ENCODE data around the gene MARVELD2. TPM values are rescaled to one million over a fixed set of nuclear protein-coding genes. Genes with fewer than 3 reads are reported as not detected.

Gene MARVELD2
- total and polyA plus RNA-seq, 2 of the 13 experiments (the other 11 are each of a cell fraction or from before 2014, with no cell fraction given) = 11.1 to 15.4 TPM

DNA sequence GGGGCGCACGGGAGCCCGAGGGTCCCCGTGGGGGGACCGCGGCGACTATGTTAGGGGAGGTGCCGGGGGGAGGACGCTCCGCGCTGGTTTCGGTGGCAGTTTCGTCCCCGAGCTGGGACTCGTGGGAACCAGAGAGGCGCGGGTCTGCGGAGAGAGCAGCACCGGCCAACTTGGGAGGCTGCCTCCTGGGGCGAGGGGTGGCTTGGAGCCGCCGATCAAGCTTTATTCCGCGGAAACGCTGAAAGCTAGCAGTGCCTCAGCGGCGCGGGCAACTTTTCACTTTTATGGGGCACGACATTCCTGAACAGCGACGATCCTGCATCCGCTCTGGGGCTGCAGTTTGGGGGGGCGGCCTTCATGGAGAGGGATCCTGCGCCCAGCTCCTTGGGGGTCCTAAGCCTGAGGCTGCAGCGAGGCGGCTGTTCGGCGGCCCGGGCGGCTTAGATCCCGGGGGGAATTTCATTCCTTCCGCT lies 78.0 kb downstream of the MARVELD2 start (continued):
- peak; percentile 5 for TF ChIP-seq HNRNPK (IDR thresholded peaks at IDR 0.05; ENCODE audit: low read depth, low read length, poor library complexity, severe bottlenecking)
- TF ChIP-seq, protein P1, sequence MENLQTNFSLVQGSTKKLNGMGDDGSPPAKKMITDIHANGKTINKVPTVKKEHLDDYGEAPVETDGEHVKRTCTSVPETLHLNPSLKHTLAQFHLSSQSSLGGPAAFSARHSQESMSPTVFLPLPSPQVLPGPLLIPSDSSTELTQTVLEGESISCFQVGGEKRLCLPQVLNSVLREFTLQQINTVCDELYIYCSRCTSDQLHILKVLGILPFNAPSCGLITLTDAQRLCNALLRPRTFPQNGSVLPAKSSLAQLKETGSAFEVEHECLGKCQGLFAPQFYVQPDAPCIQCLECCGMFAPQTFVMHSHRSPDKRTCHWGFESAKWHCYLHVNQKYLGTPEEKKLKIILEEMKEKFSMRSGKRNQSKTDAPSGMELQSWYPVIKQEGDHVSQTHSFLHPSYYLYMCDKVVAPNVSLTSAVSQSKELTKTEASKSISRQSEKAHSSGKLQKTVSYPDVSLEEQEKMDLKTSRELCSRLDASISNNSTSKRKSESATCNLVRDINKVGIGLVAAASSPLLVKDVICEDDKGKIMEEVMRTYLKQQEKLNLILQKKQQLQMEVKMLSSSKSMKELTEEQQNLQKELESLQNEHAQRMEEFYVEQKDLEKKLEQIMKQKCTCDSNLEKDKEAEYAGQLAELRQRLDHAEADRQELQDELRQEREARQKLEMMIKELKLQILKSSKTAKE (CRISPR knock-in tag; IDR thresholded peaks at IDR 0.05; ENCODE audit: borderline replicate concordance) = no peak; the same call in 1 of the 2 replicates
- TF ChIP-seq SIN3B (IDR thresholded peaks at IDR 0.05; ENCODE audit: low read length) = no peak
- peak; percentile 29; the same call in 1 of the 2 replicates for TF ChIP-seq ZBTB38 (CRISPR knock-in tag; IDR thresholded peaks at IDR 0.05)
- TF ChIP-seq, protein P2, sequence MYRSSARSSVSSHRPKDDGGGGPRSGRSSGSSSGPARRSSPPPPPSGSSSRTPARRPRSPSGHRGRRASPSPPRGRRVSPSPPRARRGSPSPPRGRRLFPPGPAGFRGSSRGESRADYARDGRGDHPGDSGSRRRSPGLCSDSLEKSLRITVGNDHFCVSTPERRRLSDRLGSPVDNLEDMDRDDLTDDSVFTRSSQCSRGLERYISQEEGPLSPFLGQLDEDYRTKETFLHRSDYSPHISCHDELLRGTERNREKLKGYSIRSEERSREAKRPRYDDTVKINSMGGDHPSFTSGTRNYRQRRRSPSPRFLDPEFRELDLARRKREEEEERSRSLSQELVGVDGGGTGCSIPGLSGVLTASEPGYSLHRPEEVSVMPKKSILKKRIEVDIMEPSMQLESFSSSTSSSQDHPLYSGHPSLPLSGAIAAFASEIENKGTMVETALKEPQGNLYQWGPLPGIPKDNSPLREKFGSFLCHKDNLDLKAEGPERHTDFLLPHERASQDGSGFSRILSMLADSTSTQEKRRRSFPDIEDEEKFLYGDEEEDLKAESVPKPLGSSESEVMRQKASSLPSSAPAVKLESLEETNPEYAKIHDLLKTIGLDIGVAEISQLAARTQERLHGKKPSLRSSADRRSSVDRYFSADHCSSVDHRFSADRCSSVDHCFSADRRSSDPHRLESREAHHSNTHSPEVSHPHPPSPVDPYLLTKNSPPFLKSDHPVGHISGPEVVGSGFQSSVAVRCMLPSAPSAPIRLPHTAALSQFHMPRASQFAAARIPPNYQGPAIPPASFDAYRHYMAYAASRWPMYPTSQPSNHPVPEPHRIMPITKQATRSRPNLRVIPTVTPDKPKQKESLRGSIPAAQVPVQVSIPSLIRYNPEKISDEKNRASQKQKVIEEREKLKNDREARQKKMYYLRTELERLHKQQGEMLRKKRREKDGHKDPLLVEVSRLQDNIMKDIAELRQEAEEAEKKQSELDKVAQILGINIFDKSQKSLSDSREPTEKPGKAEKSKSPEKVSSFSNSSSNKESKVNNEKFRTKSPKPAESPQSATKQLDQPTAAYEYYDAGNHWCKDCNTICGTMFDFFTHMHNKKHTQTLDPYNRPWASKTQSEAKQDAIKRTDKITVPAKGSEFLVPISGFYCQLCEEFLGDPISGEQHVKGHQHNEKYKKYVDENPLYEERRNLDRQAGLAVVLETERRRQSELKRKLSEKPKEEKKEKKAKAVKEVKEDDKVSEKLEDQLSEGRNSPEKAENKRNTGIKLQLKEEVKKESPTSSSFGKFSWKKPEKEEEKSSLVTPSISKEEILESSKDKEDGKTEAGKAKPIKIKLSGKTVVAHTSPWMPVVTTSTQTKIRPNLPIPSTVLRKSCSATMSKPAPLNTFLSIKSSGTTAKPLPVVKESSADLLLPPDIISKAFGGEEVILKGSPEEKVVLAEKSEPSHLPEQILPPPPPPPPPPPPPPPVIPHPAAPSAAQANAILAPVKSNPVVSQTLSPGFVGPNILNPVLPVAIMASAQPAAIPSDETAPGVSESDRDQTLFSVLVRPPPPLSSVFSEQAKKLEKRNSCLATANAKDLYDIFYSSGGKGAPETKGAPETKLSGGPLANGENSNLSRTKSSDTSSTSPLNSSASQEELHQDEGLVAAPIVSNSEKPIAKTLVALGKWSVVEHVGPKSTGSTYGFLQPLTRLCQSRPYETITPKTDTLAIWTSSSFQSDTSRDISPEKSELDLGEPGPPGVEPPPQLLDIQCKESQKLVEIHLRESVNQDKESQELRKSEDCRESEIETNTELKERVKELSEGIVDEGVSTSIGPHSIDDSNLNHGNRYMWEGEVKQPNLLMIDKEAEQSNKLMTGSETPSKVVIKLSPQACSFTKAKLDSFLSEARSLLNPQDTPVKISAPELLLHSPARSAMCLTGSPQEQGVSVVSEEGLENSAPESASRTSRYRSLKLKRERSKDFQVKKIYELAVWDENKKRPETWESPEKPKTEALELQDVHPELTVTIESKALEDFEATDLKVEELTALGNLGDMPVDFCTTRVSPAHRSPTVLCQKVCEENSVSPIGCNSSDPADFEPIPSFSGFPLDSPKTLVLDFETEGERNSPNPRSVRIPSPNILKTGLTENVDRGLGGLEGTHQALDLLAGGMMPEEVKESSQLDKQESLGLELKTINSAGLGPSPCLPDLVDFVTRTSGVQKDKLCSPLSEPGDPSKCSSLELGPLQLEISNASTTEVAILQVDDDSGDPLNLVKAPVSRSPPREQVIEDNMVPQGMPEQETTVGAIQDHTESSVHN (CRISPR knock-in tag; IDR thresholded peaks at IDR 0.05) = no peak
- no peak for TF ChIP-seq RFXANK (CRISPR knock-in tag; IDR thresholded peaks at IDR 0.05)
- no peak for TF ChIP-seq U2AF2 (IDR thresholded peaks at IDR 0.05; ENCODE audit: low read depth, low read length)
- TF ChIP-seq SATB2 (CRISPR knock-in tag; IDR thresholded peaks at IDR 0.05) = no peak
- no peak for TF ChIP-seq ZFP36 (IDR thresholded peaks at IDR 0.05; ENCODE audit: borderline replicate concordance, low read depth, low read length, partially characterized antibody)
- TF ChIP-seq ERF (CRISPR knock-in tag; IDR thresholded peaks at IDR 0.05) = no peak
- TF ChIP-seq SKI (IDR thresholded peaks at IDR 0.05; ENCODE audit: partially characterized antibody) = no peak
- TF ChIP-seq ZNF567 (CRISPR knock-in tag; IDR thresholded peaks at IDR 0.05; ENCODE audit: borderline replicate concordance) = no peak
- TF ChIP-seq CAMTA2 (CRISPR knock-in tag; IDR thresholded peaks at IDR 0.05; ENCODE audit: borderline replicate concordance) = no peak
- TF ChIP-seq ZNF431 (CRISPR knock-in tag; IDR thresholded peaks at IDR 0.05; ENCODE audit: borderline replicate concordance, low read depth) = no peak
- no peak for TF ChIP-seq SPEN (CRISPR knock-in tag; IDR thresholded peaks at IDR 0.05; ENCODE audit: low read depth)
- TF ChIP-seq, protein P3, sequence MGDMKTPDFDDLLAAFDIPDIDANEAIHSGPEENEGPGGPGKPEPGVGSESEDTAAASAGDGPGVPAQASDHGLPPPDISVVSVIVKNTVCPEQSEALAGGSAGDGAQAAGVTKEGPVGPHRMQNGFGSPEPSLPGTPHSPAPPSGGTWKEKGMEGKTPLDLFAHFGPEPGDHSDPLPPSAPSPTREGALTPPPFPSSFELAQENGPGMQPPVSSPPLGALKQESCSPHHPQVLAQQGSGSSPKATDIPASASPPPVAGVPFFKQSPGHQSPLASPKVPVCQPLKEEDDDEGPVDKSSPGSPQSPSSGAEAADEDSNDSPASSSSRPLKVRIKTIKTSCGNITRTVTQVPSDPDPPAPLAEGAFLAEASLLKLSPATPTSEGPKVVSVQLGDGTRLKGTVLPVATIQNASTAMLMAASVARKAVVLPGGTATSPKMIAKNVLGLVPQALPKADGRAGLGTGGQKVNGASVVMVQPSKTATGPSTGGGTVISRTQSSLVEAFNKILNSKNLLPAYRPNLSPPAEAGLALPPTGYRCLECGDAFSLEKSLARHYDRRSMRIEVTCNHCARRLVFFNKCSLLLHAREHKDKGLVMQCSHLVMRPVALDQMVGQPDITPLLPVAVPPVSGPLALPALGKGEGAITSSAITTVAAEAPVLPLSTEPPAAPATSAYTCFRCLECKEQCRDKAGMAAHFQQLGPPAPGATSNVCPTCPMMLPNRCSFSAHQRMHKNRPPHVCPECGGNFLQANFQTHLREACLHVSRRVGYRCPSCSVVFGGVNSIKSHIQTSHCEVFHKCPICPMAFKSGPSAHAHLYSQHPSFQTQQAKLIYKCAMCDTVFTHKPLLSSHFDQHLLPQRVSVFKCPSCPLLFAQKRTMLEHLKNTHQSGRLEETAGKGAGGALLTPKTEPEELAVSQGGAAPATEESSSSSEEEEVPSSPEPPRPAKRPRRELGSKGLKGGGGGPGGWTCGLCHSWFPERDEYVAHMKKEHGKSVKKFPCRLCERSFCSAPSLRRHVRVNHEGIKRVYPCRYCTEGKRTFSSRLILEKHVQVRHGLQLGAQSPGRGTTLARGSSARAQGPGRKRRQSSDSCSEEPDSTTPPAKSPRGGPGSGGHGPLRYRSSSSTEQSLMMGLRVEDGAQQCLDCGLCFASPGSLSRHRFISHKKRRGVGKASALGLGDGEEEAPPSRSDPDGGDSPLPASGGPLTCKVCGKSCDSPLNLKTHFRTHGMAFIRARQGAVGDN (CRISPR knock-in tag; IDR thresholded peaks at IDR 0.05) = no peak

Data from HepG2 (cell line).